Cardiac muscle cell (in vitro differentiated cells and primary cell): ENCODE results near the gene NLRP14. TPM values are rescaled to one million over a fixed set of nuclear protein-coding genes. Genes with fewer than 3 reads are reported as not detected.

ENCODE experiments used
- DNase-seq, 2 donors: peaks; one replicate each; pipeline versions ENCODE4 v3.0.0 to v3.0.0-alpha.2; 2010 to 2017; ENCODE audit warnings: low read depth in 1 of 2, low spot score in 1 of 2
- H3K27ac ChIP-seq: fragments of 200-600 bp; sonication (generic); 2 replicates; pipeline ENCODE4 v1.5.1; 2016
- H3K27me3 ChIP-seq: fragments of 200-600 bp; sonication (generic); 2 replicates; pipeline ENCODE4 v1.6.0; 2016; ENCODE audit warnings: control low read depth
- H3K36me3 ChIP-seq: fragments of 200-600 bp; sonication (generic); 2 replicates; pipeline ENCODE4 v1.5.1; 2016; ENCODE audit warnings: control low read depth
- H3K4me1 ChIP-seq: fragments of 200-600 bp; sonication (generic); 2 replicates; pipeline ENCODE4 v1.8.1; 2017; ENCODE audit warnings: low read depth, mild to moderate bottlenecking, mixed run types
- H3K4me3 ChIP-seq: fragments of 200-600 bp; sonication (generic); 2 replicates; pipeline ENCODE4 v1.5.1; 2016; ENCODE audit warnings: mild to moderate bottlenecking
- H3K9me3 ChIP-seq: fragments of 200-600 bp; sonication (generic); 2 replicates; pipeline ENCODE4 v1.5.1; 2017; ENCODE audit warnings: low read depth, mild to moderate bottlenecking, control low read depth
- CTCF ChIP-seq: IDR thresholded peaks from 2 replicates; pipeline ENCODE4 v1.5.1; 2012; ENCODE audit warnings: low read depth, mild to moderate bottlenecking, low read length
- polyA plus RNA-seq: library from polyadenylated mRNA; unstranded; fragments of >200 nt; fragmentation: Nextera tagmentation; extraction: Ambion mirVana; gene quantifications from 2 replicates; pipeline ENCODE4 v1.2.1, GENCODE V29; 2016
- total RNA-seq: library from RNA; depleted of rRNA; stranded (reverse); fragments of >200 nt; gene quantifications from 2 replicates; pipeline ENCODE4 v1.2.3, GENCODE V29; 2016

NLRP14 gene, protein sequence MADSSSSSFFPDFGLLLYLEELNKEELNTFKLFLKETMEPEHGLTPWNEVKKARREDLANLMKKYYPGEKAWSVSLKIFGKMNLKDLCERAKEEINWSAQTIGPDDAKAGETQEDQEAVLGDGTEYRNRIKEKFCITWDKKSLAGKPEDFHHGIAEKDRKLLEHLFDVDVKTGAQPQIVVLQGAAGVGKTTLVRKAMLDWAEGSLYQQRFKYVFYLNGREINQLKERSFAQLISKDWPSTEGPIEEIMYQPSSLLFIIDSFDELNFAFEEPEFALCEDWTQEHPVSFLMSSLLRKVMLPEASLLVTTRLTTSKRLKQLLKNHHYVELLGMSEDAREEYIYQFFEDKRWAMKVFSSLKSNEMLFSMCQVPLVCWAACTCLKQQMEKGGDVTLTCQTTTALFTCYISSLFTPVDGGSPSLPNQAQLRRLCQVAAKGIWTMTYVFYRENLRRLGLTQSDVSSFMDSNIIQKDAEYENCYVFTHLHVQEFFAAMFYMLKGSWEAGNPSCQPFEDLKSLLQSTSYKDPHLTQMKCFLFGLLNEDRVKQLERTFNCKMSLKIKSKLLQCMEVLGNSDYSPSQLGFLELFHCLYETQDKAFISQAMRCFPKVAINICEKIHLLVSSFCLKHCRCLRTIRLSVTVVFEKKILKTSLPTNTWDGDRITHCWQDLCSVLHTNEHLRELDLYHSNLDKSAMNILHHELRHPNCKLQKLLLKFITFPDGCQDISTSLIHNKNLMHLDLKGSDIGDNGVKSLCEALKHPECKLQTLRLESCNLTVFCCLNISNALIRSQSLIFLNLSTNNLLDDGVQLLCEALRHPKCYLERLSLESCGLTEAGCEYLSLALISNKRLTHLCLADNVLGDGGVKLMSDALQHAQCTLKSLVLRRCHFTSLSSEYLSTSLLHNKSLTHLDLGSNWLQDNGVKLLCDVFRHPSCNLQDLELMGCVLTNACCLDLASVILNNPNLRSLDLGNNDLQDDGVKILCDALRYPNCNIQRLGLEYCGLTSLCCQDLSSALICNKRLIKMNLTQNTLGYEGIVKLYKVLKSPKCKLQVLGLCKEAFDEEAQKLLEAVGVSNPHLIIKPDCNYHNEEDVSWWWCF
- 0.60 and 0.92 TPM in 2 replicates for total RNA-seq
- polyA plus RNA-seq = 1.0 and 1.4 TPM in 2 replicates

GRCh38 chr11:7020183-7020917 is at the start of gene NLRP14, which contains the start of gene ZNF214:
Gene NLRP14 (plus strand): TSS chr11:7020479. CDS start chr11:7038587, 18,108 bp downstream.
Gene ZNF214 (minus strand): TSS chr11:7020346. CDS start chr11:7002835, 17,511 bp downstream.
- Histone ChIP-seq H3K4me3 (peak within 1 kb of the TSS; percentile 68), H3K9me3 (no peaks in the 10 kb centered on the region), H3K36me3 (no peaks in the 10 kb centered on the region), H3K27me3 (peaks cover 3% of the 10 kb centered on the region), H3K27ac (peak within 1 kb of the TSS; percentile 52), H3K4me1 (peaks cover 6% of the 10 kb centered on the region)
- TF ChIP-seq CTCF = no peak
- peak; percentile 96 to 97 for DNase-seq

DNA sequence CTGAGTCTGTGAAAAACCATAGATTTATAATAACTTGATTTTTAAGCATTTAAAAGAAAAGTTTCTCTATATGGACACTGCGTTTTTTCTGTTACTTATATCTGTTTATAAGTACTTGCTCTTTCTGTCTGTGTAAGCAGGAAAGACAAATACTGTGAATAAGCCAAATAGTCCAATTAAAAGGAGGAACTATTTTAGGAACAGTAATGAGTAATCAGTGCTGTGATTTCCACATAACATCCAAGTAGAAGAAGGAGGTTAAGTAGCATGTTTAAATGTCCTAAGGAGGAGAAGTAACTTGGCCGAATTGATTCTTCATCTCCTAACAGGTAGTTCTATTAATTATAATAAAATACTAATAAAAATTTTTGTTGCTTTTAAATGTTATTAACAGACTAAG is 40.9 kb upstream of the NLRP14 start:
- TF ChIP-seq CTCF = no peak
- no peak overlapping the region for H3K4me3 ChIP-seq
- no peaks in the 10 kb centered on the region for H3K27me3 ChIP-seq
- H3K36me3 ChIP-seq = no peaks in the 10 kb centered on the region
- H3K9me3 ChIP-seq = no peaks in the 10 kb centered on the region
- no peak overlapping the region for H3K27ac ChIP-seq
- no peak for DNase-seq
- H3K4me1 ChIP-seq = no peaks in the 10 kb centered on the region

- DNase-seq = no peak
- no peaks in the 10 kb centered on the region for H3K9me3 ChIP-seq
- TF ChIP-seq CTCF = no peak
- H3K4me3 ChIP-seq = no peak overlapping the region
- H3K27me3 ChIP-seq = no peaks in the 10 kb centered on the region
- no peaks in the 10 kb centered on the region for H3K4me1 ChIP-seq
- H3K36me3 ChIP-seq = no peaks in the 10 kb centered on the region
- H3K27ac ChIP-seq = no peak overlapping the region
These were observed 33.8 kb upstream of the NLRP14 start for GRCh38 chr11:6986487-6986886.

GRCh38 chr11:6988506-6988905 is 31.8 kb upstream of the NLRP14 start:
- no peak overlapping the region for H3K27ac ChIP-seq
- H3K36me3 ChIP-seq = no peaks in the 10 kb centered on the region
- H3K4me3 ChIP-seq = no peak overlapping the region
- H3K9me3 ChIP-seq = no peaks in the 10 kb centered on the region
- DNase-seq = no peak
- H3K4me1 ChIP-seq = no peaks in the 10 kb centered on the region
- TF ChIP-seq CTCF = no peak
- no peaks in the 10 kb centered on the region for H3K27me3 ChIP-seq

GRCh38 chr11:6991227-6991626 is 29.1 kb upstream of the NLRP14 start:
- Histone ChIP-seq H3K9me3 (no peaks in the 10 kb centered on the region), H3K36me3 (no peaks in the 10 kb centered on the region), H3K27me3 (no peaks in the 10 kb centered on the region), H3K4me3 (no peak overlapping the region), H3K27ac (no peak overlapping the region), H3K4me1 (no peaks in the 10 kb centered on the region)
- no peak for TF ChIP-seq CTCF
- DNase-seq = no peak
